NAMALWA (cell line): ENCODE measurements around the gene EGFR.

Experiments
- DNase-seq: peaks from one replicate; pipeline ENCODE4 v3.0.0-alpha.2; 2015; ENCODE audit warnings: low spot score

The EGFR gene

GRCh38 chr7:55018361-55019190 is at the start of gene EGFR:
TSS of gene EGFR (plus strand) at chr7:55019017. CDS start at chr7:55019278, 261 bp downstream.
- DNase-seq: no peak

DNA sequence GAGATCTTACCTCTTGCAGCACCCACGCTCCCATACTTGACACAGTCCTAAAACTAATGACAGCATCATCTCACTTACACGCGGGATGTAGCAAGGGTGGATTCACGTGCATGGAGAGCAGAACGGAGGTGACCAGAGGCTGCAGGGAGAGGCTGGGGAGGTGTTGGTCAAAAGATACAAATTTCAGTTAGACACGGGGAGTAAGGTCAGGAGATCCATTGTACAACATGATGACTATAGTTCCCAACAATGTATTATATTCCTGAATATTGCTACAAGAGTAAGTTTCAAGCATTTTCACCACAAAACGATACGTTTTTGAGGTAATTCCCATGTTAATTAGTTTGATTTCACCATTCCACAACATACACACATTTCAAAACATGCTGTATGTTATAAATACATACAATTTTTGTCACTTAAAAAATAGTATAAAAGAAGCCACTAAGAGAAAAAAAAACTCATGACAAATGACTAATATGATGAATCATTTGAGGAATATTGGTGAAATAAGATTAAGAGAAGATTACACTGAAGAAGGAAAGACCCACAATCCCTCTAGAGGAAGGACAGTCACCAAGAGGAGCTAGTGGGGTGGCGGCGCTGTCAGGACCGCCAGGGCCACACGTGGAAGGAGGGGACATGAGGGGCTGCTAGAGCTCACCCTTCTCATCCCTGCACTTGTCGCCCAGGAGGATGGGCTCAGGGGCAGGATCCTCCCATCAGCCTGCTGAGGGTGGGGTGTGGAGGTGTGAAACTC is 49.4 kb upstream of the EGFR start:
- DNase-seq: no peak

DNA sequence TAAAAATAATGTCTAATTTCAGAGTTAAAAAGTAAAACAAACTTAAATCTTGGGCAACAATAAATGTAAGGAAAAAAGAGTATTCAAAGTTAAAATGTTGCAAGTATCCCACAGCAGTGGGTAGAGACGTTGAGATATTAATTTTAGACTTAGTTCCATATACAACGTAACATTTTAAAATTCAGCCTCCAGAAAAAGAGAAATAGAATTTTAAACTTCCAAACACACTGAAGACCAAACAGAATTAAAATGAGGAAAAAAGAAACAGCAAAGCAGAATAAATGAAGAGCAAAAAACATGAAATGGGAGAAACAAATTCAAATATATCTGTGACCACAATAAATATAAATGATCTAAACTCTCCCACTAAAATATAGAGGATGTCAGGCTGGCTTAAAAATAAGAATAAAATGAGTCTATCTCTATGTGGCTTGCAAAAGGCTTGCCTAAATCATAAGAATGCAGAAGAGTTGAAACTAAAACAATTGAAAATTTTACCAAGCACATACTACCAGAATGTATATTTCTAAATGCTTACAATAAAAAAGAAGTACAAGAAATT is 46.0 kb upstream of the EGFR start:
- no peak for DNase-seq

DNA sequence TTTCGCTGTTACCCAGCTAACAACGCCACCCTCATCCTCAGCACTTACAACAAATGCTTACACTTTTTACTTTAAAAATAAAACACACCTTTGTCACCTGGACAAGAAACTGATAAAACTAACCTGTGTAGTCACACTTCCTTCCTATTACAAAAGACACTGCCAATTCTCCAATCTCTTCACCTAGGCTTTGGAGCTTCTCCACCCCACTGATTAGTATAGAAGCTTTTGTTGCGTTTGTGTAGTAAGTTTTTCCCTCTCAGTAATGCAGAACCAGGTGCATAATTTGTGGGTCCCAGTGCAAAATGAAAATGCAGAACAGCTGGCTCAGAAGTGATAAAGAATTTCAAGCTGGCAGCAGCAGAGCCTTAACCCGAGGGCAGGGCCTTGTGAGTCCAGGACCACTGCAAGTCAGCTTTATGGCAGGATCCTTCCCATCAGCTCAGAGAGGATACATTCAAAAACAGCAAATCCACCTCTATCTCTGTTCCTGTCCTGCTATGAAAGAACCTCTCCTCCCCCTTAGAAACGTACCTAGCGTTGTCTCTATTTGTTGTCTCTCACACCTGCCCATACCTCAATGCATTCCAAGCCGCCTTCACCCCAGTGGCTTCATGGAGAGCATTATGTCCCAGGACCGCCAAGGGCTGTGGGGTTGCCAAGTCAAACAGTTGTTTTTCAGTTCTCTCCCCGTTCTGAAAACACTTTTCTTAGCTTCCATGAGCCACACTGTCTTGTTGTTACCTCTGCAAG is 40.3 kb upstream of the EGFR start:
- peak; percentile 11 for DNase-seq

GRCh38 chr7:54980521-54980920 is 38.3 kb upstream of the EGFR start:
- DNase-seq: no peak

- no peak for DNase-seq
Observed at GRCh38 chr7:54981913-54982312, 36.9 kb upstream of the EGFR start.

DNA sequence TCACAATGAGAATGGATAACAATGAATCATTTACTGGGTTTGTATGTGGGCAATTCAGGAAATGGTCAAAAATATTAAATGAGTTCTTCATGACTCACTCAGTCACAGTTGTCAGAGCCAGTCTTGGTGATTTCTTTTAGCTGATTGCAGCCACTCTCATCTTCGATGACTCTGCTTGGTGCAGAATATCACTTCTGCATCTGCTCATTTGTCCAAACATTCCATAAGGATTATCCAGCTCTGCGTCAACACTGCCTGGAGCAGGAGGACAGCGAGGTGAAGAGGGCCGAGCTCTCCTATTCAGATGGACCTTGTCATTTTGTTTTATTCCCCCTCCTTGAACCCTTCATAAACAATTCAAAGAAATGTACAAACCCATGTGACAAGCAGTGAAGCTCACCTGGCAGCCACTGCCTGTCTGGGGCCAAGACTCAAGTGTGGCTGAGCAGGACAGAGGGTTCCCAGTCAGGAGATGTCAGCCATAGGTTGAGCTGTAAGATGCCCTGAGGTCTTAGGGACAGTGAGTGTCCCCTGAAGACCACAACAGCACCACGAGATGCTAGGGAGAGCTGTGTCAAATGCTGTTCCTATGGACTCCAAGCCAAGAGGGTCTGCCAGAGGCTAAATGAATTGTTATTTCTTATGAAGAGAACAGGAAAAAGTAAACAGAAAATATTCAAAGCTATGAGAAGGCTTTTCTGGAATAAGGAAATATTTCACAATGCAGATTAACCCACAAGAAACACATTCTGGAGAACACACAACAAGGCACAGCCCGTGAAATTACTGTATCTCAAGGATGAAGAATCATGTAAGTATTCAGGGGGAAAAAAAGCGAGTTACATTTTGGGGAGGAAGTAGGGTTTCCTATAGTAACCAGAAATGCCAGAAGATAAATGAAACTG is 33.1 kb upstream of the EGFR start:
- DNase-seq: no peak

- no peak for DNase-seq
Observed at GRCh38 chr7:54986716-54987115, 32.1 kb upstream of the EGFR start.

- DNase-seq: no peak
Observed at GRCh38 chr7:54987772-54988171, 31.0 kb upstream of the EGFR start.

- no peak for DNase-seq
Observed at GRCh38 chr7:54988516-54988915, 30.3 kb upstream of the EGFR start.

DNA sequence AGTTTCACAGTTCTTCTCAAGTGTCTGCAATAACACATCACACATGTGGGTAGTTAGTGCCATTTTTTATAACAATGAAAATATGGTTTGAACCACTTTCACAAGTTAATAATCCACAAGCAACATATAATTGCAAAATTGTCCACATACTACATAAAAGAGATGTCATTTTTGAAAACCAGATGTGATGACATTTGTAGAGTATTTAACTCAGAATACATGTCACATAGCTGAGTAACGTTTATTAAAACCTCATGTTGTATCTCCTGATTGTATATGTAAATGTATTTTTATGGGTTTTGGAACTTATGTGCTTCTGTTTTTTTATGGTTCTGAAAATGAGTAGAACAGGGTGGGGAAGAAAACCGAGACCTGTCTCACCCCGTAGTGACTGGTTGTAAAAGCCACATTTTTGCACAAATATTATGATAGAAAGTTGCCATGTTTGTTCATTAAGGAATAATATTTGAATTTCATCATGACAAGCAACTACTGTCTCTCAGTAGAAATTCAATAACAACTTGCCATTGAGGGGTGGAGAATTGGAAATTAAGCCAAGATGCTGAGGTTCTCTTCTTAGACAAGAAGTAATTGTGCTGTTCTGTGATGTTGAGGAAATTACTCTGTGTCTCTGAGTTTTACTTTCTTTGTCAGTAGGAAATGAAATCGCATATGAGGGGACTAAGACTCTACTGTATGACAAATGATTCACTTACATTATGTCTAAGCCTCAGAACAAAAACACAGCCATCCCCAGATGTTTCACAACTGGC is 29.2 kb upstream of the EGFR start:
- DNase-seq: no peak

- DNase-seq: no peak
Observed at GRCh38 chr7:54991341-54991740, 27.5 kb upstream of the EGFR start.

GRCh38 chr7:54992871-54993475 is 25.8 kb upstream of the EGFR start:
- DNase-seq: no peak

- no peak for DNase-seq
Observed at GRCh38 chr7:54995166-54995565, 23.7 kb upstream of the EGFR start.

- no peak for DNase-seq
Observed at GRCh38 chr7:54995610-54996363, 23.0 kb upstream of the EGFR start.

- DNase-seq: no peak
Observed at GRCh38 chr7:54996391-54996790, 22.4 kb upstream of the EGFR start.

GRCh38 chr7:55004579-55004978 is 14.2 kb upstream of the EGFR start:
- no peak for DNase-seq

GRCh38 chr7:55005241-55005851 is 13.5 kb upstream of the EGFR start:
- DNase-seq: no peak

GRCh38 chr7:55006499-55006898 is 12.3 kb upstream of the EGFR start:
- DNase-seq: no peak
